Measurements from ENCODE around the gene IL1R2. TPM values are rescaled to one million over a fixed set of nuclear protein-coding genes. Genes with fewer than 3 reads are reported as not detected.

IL1R2 gene
- polyA plus RNA-seq, 2 donors: 67.2 to 67.4 TPM

Other genes with a start within 250 kb of the IL1R2 start
- gene IL1R1, start 150.8 kb downstream of the IL1R2 start, polyA plus RNA-seq: 10 to 100 TPM; 11.7 to 12.7 TPM
- 1 to 10 TPM; 5.0 to 6.1 TPM for gene IL1RL2, start 195.1 kb downstream of the IL1R2 start, polyA plus RNA-seq

Measured in esophagus (tissue), 2 donors.